ELF-1 (cell line): ENCODE measurements around the gene GUCA1A.

Experiments
- DNase-seq: peaks from one replicate; pipeline ENCODE4 v3.0.0-alpha.2; 2016; ENCODE audit warnings: low read depth, low spot score

The GUCA1A gene

GRCh38 chr6:42173101-42173500 lies at the start of gene GUCA1A:
Gene GUCA1A, plus strand, starts transcription at chr6:42173364. Its CDS starts 250 bp downstream, at chr6:42173614.
- no peak for DNase-seq

DNA sequence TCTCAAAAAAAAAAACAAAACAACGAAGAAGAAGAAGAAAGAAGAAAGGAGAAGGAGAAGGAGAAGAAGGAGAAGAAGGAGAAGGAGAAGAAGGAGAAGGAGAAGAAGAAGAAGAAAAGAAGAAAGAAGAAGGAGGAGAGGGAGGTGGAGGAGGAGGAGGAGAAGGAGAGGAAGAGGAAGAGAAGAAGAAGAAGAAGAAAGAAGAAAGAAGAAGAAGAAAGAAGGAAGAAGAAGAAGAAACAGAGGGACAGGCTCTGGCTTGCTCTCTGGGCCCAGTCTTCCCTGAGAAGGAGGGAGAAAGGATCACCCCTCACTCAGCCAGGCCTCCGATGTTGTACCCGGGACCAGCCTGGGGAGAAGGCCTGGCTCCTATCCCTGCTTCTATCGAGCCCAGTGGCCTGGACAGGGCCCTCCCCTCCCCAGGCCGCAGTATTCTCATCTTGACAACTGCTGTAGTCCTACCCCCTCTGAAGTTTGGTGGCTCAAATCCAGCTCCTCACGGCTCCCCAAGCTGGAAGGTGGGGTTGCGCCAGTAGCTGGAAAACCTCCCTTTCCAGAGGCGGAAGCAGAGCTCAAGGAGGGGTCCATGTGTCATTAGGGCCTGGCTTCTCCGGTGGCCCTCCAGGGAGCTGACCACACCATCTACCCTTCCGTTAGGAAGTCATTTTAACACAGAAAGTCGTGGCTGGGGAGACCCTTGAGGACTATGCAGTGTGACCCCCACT lies 49.6 kb upstream of the GUCA1A start:
- DNase-seq, result no peak

- no peak for DNase-seq
Observed at GRCh38 chr6:42124223-42124836, 48.8 kb upstream of the GUCA1A start.

DNA sequence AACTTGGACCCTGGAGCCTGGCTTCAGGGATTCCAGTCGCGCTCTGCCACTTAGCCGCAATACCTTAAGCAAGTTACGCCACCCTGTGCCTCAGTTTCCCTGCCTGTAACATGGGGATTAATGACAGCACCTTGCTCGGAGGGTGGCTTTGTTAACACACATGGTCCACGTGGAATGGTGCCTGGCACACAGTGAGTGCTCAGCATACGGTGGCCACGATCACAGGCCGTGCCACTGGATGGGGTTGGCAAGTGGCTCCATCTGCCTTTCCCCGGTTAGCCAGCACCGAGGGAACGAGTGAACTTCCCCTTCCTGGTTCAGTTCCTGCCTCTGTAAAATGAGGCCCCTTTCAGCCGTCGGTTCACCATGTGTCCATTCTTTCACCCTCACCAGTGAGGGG lies 47.9 kb upstream of the GUCA1A start:
- no peak for DNase-seq

DNA sequence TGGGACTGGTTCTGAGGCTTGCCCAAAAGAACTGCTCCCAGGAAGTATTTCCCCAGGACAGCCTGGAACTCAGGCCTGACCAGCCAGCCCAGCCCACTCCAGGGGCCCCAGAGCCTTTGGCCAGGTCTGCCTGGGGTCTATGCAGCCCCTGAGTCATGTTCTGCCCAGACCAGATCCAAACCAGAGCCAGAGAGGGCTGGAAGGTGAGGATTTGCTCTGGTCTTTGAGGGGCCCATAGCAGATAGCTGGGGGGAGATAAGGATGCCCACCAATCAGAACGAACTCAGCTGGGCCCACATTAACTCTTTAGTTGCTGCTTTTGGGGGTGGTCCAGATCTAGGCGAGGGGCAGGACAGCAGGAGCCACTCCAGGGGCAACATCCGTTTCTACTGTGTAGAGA lies 47.5 kb upstream of the GUCA1A start:
- DNase-seq, result peak; percentile 82

DNA sequence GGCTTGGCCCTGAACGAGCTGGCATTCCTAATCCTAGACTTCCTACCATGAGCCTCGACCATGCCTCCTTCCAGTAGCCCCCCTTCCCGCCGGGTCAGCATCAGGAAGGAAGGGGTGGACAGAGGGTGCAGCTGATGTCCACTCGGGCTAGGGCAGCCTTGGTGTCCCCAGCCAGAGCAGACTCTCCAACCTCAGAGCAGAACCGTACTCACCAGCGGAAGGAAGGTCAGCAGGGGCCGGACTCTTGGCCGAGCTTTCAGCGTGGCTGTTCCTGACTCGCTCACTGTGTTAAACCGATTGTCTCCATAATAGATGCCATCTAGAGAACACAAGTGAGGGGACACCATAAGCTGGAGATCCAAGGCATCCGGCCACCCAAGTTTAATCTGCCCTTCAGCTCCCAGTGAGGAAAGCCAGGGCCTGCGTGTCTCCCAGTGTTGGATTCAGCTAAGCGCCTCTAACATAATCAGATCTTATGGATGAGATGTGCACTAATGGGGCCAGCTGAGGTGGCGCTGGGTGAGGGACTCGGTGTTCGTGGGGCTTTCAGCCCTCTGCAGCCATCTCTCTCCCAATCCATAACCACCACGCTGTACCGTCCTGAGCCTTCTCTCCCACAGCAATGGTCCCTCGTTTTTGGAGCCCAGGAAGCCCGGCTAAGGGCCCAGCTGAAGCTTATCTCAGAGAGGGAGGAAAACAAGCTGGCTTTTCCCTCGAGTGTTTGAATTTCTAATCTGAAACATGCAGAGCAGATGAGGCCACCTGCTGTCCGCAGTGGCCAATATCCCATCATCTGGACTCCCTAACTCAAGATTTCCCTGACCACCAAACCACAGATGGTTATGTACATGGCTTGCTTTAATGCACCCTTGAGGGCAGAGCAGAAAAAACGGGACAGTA lies 44.5 kb upstream of the GUCA1A start:
- no peak for DNase-seq

- DNase-seq, result no peak
Observed at GRCh38 chr6:42129360-42129676, 43.8 kb upstream of the GUCA1A start.

GRCh38 chr6:42131531-42131930 lies 41.6 kb upstream of the GUCA1A start:
- no peak for DNase-seq

GRCh38 chr6:42133926-42134325 lies 39.2 kb upstream of the GUCA1A start:
- DNase-seq, result no peak

DNA sequence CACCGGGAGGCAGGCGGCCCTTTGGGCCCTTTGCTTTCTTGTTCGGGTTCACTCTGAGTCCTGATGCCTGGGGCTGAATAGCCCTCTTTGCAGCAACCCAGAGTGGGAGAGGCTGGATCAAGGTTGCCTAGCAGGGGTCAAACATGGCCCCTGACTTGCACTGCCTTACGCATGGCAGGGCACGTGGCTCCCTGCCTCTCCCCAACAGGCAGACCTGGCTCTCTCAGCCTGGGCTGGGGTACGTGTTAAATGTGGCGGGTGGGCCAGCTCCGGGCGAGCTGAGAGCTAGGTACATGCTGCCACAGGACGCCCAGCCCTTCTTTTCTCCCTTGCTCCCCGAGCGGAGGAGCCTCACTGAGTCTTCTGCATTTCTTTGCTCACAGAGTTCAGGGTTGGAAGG lies 38.0 kb upstream of the GUCA1A start:
- no peak for DNase-seq

- DNase-seq, result no peak
Observed at GRCh38 chr6:42135722-42136121, 37.4 kb upstream of the GUCA1A start.

DNA sequence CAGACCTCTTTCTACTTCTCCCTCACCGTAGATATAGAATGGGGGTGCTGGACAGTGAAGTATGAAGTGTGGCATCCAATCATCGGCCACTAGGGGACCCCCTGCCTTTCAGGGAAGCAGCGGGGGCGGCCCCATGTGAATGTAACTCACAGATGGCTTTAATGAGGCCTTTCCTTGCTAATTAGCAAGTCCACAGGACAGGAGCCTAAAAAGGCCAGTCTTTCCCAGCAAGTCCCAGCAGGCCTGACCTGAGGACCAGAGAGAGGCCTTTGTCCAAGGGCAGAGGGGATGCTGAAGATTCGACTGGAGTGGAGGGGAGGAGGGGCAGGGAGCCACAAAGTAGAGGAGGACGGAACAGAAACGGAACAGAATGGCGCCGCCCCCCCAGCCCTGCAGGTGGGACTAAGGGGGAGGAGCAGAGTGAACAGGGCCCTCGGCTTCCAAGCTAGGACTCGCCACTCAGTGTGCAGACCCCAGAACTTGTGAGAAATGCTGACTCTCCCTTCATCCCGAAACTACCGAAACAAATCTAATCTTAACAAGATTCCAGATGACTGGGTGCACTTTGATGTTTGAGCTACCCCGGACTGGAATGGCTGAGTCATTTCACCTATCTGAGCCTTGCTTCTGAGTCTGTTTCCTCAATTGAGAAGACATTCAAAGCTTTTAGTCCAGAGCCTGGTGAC lies 36.5 kb upstream of the GUCA1A start:
- peak; percentile 85 for DNase-seq

DNA sequence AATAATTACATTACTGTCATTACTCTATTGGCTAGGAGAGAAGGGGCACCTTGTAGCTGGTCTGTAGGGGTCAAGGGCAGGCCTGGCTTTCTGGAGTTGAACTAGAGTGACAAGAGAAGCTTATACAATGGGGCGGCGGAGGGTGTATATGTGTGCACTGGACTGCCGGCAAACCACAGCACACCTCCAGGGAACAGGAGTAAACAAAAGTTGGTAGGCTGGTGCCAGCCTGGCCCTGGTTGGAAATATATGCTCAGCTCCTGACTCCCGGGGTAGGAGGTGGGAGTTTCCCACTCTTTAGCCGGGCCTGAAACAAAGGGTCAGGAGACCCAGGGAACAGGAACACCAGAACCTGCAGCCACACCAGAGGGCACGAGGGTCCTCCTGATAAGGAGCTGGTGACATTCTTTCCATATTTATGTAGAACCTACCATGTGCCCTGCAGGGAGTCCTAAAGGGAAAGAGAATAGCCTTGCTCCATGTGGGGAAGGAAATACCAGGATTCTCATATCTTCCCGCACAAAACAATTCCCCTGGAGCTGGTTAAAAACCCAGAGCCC lies 35.9 kb upstream of the GUCA1A start:
- peak; percentile 87 for DNase-seq

DNA sequence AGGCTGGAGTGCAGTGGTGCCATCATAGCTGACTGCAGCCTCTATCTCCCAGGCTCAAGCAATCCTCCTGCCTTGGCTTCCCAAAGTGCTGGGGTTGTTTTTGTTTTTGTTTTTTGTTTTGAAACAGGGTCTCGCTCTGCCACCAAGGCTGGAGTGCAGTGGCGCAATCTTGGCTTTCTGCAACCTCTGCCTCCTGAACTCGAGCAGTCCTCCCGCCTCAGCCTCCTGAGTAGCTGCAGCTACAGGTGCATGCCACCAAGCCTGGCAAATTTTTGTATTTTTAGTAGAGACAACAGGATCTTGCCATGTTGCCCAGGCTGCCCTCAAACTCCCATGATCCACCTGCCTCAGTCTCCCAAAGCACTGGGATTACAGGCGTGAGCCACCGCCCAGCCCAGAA lies 35.0 kb upstream of the GUCA1A start:
- DNase-seq, result no peak

DNA sequence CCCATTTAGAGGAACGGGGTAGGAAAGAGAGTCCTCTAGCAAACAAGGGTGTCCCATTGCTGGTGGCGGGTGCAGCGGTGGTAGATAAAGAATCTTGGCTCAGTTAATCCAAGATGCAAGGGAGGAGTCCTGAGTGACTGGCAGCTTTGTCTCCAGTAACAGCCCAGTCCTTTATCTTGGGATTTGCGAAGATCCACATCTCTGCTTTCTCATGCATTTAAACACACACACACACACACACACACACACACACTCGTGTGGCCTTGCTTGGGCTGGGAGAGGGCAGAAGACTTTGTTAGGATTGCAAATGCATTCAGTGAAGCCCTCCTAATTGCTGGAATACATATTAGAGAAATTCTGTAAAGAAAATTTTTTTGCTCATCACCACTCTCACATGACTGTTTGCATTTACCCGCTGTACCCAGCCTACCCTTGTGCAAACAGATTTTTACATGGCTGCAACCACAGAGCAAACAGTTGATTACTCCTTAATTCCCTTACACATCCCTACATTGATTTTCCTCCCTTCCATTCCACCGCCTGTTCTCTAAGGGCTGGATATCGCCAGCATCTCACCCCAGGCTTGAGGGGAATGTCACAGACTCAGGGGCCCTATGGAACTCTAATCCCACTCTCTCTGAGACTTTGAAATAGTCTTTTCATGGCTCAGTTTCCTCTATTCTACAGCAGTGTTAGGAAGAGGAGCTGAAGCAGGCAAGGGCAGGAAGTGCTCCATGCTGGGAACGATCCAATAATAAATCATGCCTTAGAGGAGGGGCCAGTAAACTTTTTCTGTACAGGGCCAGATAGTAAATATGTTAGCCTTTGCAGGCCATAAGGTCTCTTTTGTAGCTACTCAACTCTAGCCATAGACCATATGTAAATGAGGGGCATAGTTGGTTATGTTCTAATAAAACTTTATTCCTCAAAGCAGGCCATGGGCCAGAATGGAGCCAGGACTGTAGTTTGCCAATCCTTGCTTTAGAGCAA lies 34.2 kb upstream of the GUCA1A start:
- DNase-seq, result peak; percentile 58

- no peak for DNase-seq
Observed at GRCh38 chr6:42140032-42140431, 33.1 kb upstream of the GUCA1A start.

- no peak for DNase-seq
Observed at GRCh38 chr6:42140756-42141602, 32.2 kb upstream of the GUCA1A start.

- no peak for DNase-seq
Observed at GRCh38 chr6:42141603-42142117, 31.5 kb upstream of the GUCA1A start.

DNA sequence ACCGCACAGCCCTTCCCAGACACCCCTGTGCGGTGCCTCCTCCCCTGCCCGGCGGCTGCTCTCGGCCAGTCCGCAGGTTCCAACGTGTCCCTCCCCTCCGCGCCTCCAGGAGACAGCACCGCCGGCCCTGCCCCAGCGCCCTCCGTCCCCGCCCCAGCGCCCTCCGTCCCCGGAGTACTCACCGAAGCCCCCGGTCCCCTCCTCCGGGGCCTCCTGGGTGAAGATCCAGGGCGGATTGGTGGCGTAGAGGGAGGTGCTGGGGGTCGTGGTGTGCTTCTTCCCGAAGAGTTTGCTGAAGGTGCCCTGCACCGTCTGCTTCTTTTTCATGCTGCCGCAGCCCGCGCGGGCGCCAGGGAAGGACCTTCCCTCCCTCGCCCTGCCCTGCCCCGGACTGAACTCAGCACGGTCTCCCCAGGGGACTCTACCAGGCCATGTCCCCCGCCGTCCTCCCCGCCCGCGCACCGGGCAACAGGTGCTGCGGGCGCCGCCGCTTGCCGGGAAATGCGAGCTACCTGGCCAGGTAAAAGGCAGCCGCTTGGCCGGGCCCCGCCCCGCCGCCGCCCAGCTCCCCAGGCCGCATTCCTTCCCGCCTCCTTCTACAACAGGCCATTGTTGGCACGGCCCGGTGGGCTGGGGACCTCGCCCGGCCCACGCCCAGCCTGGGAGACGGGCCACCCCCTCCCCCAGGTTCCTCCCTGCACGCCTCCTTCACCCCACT lies 30.9 kb upstream of the GUCA1A start, which contains the start of gene C6orf132:
Gene C6orf132, minus strand, starts transcription at position 503 of the 718 bp plus-strand sequence. Its CDS starts 176 bp downstream, at position 327.
- peak; percentile 81 for DNase-seq
